HG03066 (cell line): ENCODE measurements around the gene SLC12A5.

Experiments used
- ATAC-seq: cut with Tn5 transposase; IDR thresholded peaks from one replicate; pipeline ENCODE4 v1.9.1; 2021; ENCODE audit warnings: low read depth; ENCODE audit not compliant: unreplicated experiment

Gene SLC12A5

DNA sequence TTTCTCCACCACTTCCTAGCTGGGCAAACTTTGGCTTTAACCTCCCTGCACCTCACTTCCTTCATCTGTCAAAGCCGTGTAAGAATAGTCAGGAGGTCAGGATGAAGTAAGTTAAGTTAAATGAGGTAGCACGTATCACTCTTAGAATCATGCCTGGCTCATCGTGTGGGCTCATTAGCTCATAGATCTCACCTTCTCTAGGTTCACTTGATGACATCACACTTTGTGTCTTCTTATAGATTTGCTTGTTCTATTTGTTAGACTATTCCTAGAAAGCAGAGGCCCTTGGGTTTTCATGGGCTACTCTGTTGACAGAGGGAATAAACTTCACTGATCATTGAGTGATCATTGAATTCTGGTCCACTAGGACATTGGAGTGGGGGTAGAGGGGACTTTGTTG is 72.9 kb downstream of the SLC12A5 start:
- no peak for ATAC-seq

DNA sequence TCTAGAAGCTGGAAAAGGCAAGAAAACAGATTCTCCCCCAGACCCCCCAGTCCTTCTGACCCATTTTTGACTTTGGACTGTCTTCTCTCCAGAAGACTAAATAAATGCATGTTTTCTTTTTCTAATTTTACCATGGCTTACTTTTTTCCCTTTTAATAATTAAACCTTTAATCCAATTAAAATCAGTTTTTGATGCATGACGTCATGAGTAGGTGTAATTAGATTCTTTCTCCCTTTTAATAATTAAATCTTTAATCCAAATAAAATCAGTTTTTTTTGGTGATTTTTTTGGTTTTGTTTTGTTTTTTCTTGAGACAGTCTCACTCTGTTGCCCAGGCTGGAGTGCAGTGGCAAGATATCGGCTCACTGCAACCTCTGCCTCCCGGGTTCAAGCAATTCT is 73.9 kb downstream of the SLC12A5 start:
- ATAC-seq, result no peak

DNA sequence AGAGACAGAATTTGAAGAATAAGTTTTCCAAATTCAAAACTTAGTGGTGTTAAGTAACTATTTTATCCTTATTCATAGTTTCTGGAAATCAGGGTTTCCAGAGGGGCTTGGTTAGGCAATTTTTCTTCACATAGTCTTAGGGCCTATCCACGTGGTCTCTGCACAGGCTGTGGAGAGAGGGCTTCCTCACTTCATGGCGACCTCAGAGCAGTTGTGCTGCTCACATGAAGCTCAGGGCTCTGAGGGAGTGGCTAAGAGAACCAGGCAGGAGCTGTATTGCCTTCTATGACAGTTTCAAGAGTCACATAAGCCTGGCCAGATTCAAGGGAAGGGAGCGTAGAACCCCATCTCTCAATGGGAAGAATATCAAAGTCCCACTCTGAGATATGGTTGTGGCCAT is 75.2 kb downstream of the SLC12A5 start:
- no peak for ATAC-seq

DNA sequence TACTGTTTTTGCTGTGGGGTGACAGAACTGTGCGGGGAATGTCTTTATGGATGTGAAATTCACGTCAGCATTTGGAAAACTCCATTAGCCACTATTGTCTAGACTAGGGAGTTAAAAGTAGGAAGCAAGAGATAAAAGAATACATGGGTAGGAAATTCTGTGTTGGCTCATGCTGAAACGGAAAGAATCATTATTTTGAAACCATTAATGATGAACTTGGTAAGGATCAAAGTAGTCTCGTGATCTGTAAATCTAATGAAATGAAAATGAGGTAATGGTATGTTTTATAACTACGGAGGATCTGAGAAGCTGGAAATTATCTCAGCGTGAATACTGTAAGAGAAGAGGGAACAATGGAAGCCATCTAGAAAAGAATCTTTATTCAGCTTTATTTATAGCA is 78.0 kb downstream of the SLC12A5 start:
- no peak for ATAC-seq

DNA sequence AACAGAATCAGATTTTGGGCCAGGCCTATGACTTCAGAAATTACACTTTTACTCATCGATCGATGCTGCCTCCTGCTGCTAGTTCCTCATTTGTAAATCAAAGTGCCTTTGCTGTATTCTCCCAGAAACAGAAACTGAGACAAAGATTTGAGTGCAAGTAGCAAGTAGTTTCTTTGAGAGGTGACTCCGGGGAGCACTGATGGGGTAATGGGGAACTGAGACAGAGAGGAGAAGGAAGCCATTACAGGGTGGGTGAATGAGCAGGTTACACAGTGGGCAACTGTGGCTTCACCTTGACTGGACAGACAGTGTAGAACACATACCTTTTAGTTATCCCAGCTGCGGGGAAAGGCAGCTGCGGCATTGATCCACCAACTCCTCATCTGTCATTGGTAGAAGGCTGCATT is 79.4 kb downstream of the SLC12A5 start:
- ATAC-seq, result peak; percentile 70

DNA sequence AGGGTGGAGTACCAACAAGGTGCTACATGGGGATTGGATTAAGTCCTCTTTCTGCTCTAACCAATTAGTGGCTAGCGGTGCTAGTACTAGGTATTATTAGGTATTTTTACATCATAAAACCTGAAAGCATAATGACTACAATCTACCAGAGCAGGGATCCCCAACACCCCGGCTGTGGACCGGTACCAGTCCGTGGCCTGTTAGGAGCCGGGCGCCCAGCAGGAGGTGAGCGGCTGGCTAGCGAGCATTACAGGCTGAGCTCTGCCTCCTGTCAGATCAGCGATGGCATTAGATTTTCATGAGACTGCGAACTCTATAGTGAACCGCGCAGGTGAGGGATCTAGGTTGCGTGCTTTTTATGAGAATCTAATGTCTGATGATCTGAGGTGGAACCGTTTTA is 80.0 kb downstream of the SLC12A5 start:
- no peak for ATAC-seq
